HCT116 (cell line): ENCODE measurements around the gene UNC45A. TPM values are rescaled to one million over a fixed set of nuclear protein-coding genes. Genes with fewer than 3 reads are reported as not detected.

Source experiments
- ATAC-seq: fragments of 200-7000 bp; cut with Tn5 transposase; 2 replicates; pipeline ENCODE4 v1.9.1; 2020; ENCODE audit warnings: mild to moderate bottlenecking, moderate library complexity
- BruUV-seq: library from RNA; stranded (reverse); fragments of 400-500 nt; replicated peaks from 2 replicates; lab custom pipeline; 2021; lab: Mats Ljungman, UMichigan
- CTCF ChIA-PET: fragments of 300-600 bp; sonication (Branson Sonifier 250); formaldehyde crosslinking; loops from one replicate; lab custom pipeline; 2021; ENCODE audit warnings: antibody characterized with exemption; lab: Charles Lee
- POLR2A ChIA-PET: fragments of 300-600, 350-600 bp; sonication (Branson Sonifier 250); formaldehyde crosslinking; loops from one replicate; lab custom pipeline; 2021; ENCODE audit warnings: antibody characterized with exemption; lab: Charles Lee
- RAD21 ChIA-PET, 2 experiments: fragments of 300-600 bp; sonication (Branson Sonifier 250); formaldehyde crosslinking; loops; one replicate each; lab custom pipeline; 2023; ENCODE audit warnings: low total read pairs in 2 of 2; ENCODE audit not compliant: uncharacterized antibody in 2 of 2, unreplicated experiment in 2 of 2, low non-redundant PET in 1 of 2; lab: Charles Lee
- DNase-seq: peaks from one replicate; pipeline ENCODE4 v3.0.0-alpha.2; 2010; ENCODE audit warnings: low read depth, low spot score
- H2AFZ ChIP-seq: fragments of 200-600 bp; shearing (Covaris generic), sonication (generic); 2 replicates; pipeline ENCODE4 v1.6.1; 2017; ENCODE audit warnings: low read depth, mixed run types, mixed read lengths, antibody characterized with exemption, low read length; ENCODE audit not compliant: poor library complexity, severe bottlenecking
- H3K27ac ChIP-seq: 2 replicates; pipeline ENCODE4 v1.5.1; 2012; ENCODE audit warnings: low read depth, low read length
- H3K27me3 ChIP-seq: fragments of 200-600 bp; sonication (generic); 2 replicates; pipeline ENCODE4 v1.6.1; 2016; ENCODE audit warnings: mixed run types, low read length, mixed read lengths; ENCODE audit not compliant: insufficient read depth
- H3K36me3 ChIP-seq, 2 experiments: fragments of 200-500 bp in 1 of 2; fragments of 200-600 bp in 1 of 2; sonication (Bioruptor generic) in 1 of 2; sonication (generic) in 1 of 2; 2 replicates each; pipeline versions ENCODE4 v1.5.1 to v1.6.1; 2014 to 2016; ENCODE audit warnings: low read length in 2 of 2, inconsistent platforms in 1 of 2, mixed read lengths in 1 of 2, mixed run types in 1 of 2; ENCODE audit not compliant: insufficient read depth in 2 of 2, control insufficient read depth in 1 of 2
- H3K4me1 ChIP-seq, 2 experiments: fragments of 200-600 bp in 1 of 2; sonication (generic) in 1 of 2; 2 replicates each; pipeline versions ENCODE4 v1.5.1 to v1.6.1; 2012 to 2017; ENCODE audit warnings: low read length in 2 of 2, inconsistent platforms in 1 of 2, mild to moderate bottlenecking in 1 of 2, mixed read lengths in 1 of 2, mixed run types in 1 of 2, moderate library complexity in 1 of 2; ENCODE audit not compliant: insufficient read depth in 2 of 2, control insufficient read depth in 1 of 2
- H3K4me2 ChIP-seq: fragments of 200-600 bp; sonication (generic); 2 replicates; pipeline ENCODE4 v1.6.1; 2017; ENCODE audit warnings: mixed run types, low read length, mixed read lengths
- H3K4me3 ChIP-seq, 2 experiments: fragments of 200-600 bp in 1 of 2; sonication (generic) in 1 of 2; replicated peaks in 1 of 2; 2 replicates each; pipeline ENCODE4 v1.5.1; 2011 to 2016; ENCODE audit warnings: low read length in 2 of 2, control low read depth in 1 of 2, low read depth in 1 of 2, mild to moderate bottlenecking in 1 of 2, mixed read lengths in 1 of 2, mixed run types in 1 of 2
- H3K79me2 ChIP-seq: fragments of 200-600 bp; sonication (generic); 2 replicates; pipeline ENCODE4 v1.6.1; 2017; ENCODE audit warnings: mild to moderate bottlenecking, mixed run types, low read length, moderate library complexity, mixed read lengths; ENCODE audit not compliant: insufficient read depth
- H3K9ac ChIP-seq: fragments of 200-600 bp; sonication (generic); 2 replicates; pipeline ENCODE4 v1.6.1; 2016; ENCODE audit warnings: low read length, mixed read lengths
- H3K9me2 ChIP-seq: fragments of 200-600 bp; sonication (generic), shearing (Covaris generic); 2 replicates; pipeline ENCODE4 v1.6.1; 2017; ENCODE audit warnings: mixed run types, mild to moderate bottlenecking, moderate library complexity; ENCODE audit not compliant: insufficient read depth
- H3K9me3 ChIP-seq, 2 experiments: fragments of 200-500 bp in 1 of 2; fragments of 200-600 bp in 1 of 2; sonication (Bioruptor generic) in 1 of 2; sonication (generic) in 1 of 2; 2 replicates each; pipeline ENCODE4 v1.6.1; 2014 to 2017; ENCODE audit warnings: low read length in 2 of 2, mixed read lengths in 2 of 2, inconsistent platforms in 1 of 2, low read depth in 1 of 2, mild to moderate bottlenecking in 1 of 2, mixed run types in 1 of 2, moderate library complexity in 1 of 2; ENCODE audit not compliant: control insufficient read depth in 1 of 2, insufficient read depth in 1 of 2
- H4K20me1 ChIP-seq: fragments of 200-600 bp; sonication (generic), shearing (Covaris generic); 2 replicates; pipeline ENCODE4 v1.6.1; 2017; ENCODE audit warnings: mixed run types, mild to moderate bottlenecking, moderate library complexity; ENCODE audit not compliant: insufficient read depth
- CBX3 ChIP-seq: IDR thresholded peaks from 2 replicates; pipeline ENCODE4 v1.6.1; 2012; ENCODE audit warnings: low read depth
- CEBPB ChIP-seq: IDR thresholded peaks from 2 replicates; pipeline ENCODE4 v1.6.1; 2012; ENCODE audit warnings: low read depth
- ELF1 ChIP-seq: IDR thresholded peaks from 2 replicates; pipeline ENCODE4 v1.6.1; 2012; ENCODE audit warnings: low read depth, borderline replicate concordance
- FOSL1 ChIP-seq: IDR thresholded peaks from 2 replicates; pipeline ENCODE4 v1.6.1; 2012; ENCODE audit warnings: low read depth
- JUND ChIP-seq: IDR thresholded peaks from 2 replicates; pipeline ENCODE4 v1.6.1; 2012
- SIN3A ChIP-seq: IDR thresholded peaks from 2 replicates; pipeline ENCODE4 v1.6.1; 2012; ENCODE audit warnings: low read depth
- SP1 ChIP-seq: IDR thresholded peaks from 2 replicates; pipeline ENCODE4 v1.6.1; 2012; ENCODE audit warnings: low read depth
- ZFX ChIP-seq: fragments of 450-650 bp; IDR thresholded peaks from 2 replicates; pipeline ENCODE4 v1.6.1; 2017
- intact Hi-C: fragments of 100-400 bp; cut with micrococcal nuclease; formaldehyde crosslinking; loops from 2 replicates; pipeline ENCODE4 v1.10.0; 2022
- total RNA-seq: library from RNA; stranded (reverse); gene quantifications from one replicate; pipeline ENCODE4 v1.2.1, GENCODE V29; 2021; ENCODE audit not compliant: unreplicated experiment
- TF ChIP-seq, protein P1 (sequence below): IDR thresholded peaks from 2 replicates; pipeline ENCODE4 v1.6.1; 2012; ENCODE audit warnings: low read depth
- TF ChIP-seq, protein P2 (sequence below): IDR thresholded peaks from 2 replicates; pipeline ENCODE4 v1.6.1; 2012
- TF ChIP-seq, protein P3 (sequence below): IDR thresholded peaks from 2 replicates; pipeline ENCODE4 v1.6.1; 2012
- TF ChIP-seq, protein P4 (sequence below): IDR thresholded peaks from 2 replicates; pipeline ENCODE4 v1.6.1; 2011; ENCODE audit warnings: mild to moderate bottlenecking, low read length, moderate library complexity; ENCODE audit not compliant: insufficient replicate concordance; ENCODE audit errors: extremely low read depth
- TF ChIP-seq, protein P5 (sequence below), 3 experiments: fragments of 200-600 bp in 1 of 3; sonication (generic) in 1 of 3; IDR thresholded peaks in 2 of 3; conservative IDR thresholded peaks in 1 of 3; 2 replicates each; pipeline ENCODE4 v1.5.1; 2012 to 2017; ENCODE audit warnings: low read depth in 2 of 3, low read length in 2 of 3, antibody characterized with exemption in 1 of 3, borderline replicate concordance in 1 of 3, control low read depth in 1 of 3, mild to moderate bottlenecking in 1 of 3, mixed read lengths in 1 of 3, mixed run types in 1 of 3, moderate library complexity in 1 of 3; ENCODE audit not compliant: insufficient read depth in 1 of 3

Gene UNC45A
- total RNA-seq, 1 experiment from 2014 or later: 95.4 TPM

DNA sequence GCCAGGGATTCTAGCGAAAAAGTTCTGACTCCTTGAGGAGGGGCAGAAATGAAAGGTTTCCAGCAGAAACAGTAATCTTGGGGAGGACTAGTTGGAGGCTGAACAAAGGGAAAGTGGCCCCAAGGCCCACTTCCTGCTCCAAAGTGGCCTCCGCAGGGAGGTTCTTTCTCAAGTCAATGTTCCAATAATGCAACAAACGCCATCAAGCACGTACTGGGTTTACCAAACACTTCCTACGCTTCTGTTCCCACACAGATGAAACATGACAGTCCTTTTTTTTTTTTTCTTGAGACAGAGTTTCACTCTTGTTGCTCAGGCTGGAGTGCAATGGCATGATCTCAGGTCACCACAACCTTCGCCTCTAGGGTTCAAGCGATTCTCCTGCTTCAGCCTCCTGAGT is 10.0 kb downstream of the UNC45A start:
- H2AFZ ChIP-seq: no peak overlapping the region
- H3K4me1 ChIP-seq: peaks cover 0 to 8% of the 10 kb centered on the region in 2 experiments; a peak in 2 of 4 replicates
- no peak overlapping the region for H3K4me2 ChIP-seq
- ChIA-PET RAD21 (no interaction called here), CTCF (interaction anchor here (0.7 to 1.1 kb wide), 2 partner anchors 10 to 91 kb away, joined by 3 to 4 read pairs; partner anchors contain the start of gene UNC45A), POLR2A (no interaction called here)
- no peak for DNase-seq
- TF ChIP-seq SIN3A (no peak), FOSL1 (no peak), CEBPB (no peak), ZFX (no peak), SP1 (no peak), ELF1 (no peak), CBX3 (no peak), JUND (no peak)
- TF ChIP-seq, protein P1, sequence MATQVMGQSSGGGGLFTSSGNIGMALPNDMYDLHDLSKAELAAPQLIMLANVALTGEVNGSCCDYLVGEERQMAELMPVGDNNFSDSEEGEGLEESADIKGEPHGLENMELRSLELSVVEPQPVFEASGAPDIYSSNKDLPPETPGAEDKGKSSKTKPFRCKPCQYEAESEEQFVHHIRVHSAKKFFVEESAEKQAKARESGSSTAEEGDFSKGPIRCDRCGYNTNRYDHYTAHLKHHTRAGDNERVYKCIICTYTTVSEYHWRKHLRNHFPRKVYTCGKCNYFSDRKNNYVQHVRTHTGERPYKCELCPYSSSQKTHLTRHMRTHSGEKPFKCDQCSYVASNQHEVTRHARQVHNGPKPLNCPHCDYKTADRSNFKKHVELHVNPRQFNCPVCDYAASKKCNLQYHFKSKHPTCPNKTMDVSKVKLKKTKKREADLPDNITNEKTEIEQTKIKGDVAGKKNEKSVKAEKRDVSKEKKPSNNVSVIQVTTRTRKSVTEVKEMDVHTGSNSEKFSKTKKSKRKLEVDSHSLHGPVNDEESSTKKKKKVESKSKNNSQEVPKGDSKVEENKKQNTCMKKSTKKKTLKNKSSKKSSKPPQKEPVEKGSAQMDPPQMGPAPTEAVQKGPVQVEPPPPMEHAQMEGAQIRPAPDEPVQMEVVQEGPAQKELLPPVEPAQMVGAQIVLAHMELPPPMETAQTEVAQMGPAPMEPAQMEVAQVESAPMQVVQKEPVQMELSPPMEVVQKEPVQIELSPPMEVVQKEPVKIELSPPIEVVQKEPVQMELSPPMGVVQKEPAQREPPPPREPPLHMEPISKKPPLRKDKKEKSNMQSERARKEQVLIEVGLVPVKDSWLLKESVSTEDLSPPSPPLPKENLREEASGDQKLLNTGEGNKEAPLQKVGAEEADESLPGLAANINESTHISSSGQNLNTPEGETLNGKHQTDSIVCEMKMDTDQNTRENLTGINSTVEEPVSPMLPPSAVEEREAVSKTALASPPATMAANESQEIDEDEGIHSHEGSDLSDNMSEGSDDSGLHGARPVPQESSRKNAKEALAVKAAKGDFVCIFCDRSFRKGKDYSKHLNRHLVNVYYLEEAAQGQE: no peak
- TF ChIP-seq, protein P2, sequence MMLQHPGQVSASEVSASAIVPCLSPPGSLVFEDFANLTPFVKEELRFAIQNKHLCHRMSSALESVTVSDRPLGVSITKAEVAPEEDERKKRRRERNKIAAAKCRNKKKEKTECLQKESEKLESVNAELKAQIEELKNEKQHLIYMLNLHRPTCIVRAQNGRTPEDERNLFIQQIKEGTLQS: no peak
- TF ChIP-seq, protein P3, sequence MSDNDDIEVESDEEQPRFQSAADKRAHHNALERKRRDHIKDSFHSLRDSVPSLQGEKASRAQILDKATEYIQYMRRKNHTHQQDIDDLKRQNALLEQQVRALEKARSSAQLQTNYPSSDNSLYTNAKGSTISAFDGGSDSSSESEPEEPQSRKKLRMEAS: no peak
- TF ChIP-seq, protein P4, sequence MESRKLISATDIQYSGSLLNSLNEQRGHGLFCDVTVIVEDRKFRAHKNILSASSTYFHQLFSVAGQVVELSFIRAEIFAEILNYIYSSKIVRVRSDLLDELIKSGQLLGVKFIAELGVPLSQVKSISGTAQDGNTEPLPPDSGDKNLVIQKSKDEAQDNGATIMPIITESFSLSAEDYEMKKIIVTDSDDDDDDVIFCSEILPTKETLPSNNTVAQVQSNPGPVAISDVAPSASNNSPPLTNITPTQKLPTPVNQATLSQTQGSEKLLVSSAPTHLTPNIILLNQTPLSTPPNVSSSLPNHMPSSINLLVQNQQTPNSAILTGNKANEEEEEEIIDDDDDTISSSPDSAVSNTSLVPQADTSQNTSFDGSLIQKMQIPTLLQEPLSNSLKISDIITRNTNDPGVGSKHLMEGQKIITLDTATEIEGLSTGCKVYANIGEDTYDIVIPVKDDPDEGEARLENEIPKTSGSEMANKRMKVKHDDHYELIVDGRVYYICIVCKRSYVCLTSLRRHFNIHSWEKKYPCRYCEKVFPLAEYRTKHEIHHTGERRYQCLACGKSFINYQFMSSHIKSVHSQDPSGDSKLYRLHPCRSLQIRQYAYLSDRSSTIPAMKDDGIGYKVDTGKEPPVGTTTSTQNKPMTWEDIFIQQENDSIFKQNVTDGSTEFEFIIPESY: no peak
- TF ChIP-seq, protein P5, sequence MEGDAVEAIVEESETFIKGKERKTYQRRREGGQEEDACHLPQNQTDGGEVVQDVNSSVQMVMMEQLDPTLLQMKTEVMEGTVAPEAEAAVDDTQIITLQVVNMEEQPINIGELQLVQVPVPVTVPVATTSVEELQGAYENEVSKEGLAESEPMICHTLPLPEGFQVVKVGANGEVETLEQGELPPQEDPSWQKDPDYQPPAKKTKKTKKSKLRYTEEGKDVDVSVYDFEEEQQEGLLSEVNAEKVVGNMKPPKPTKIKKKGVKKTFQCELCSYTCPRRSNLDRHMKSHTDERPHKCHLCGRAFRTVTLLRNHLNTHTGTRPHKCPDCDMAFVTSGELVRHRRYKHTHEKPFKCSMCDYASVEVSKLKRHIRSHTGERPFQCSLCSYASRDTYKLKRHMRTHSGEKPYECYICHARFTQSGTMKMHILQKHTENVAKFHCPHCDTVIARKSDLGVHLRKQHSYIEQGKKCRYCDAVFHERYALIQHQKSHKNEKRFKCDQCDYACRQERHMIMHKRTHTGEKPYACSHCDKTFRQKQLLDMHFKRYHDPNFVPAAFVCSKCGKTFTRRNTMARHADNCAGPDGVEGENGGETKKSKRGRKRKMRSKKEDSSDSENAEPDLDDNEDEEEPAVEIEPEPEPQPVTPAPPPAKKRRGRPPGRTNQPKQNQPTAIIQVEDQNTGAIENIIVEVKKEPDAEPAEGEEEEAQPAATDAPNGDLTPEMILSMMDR (IDR thresholded peaks at IDR 0.05 in 2 of 3, conservative IDR thresholded peaks at IDR 0.05 in 1 of 3; ENCODE audit: borderline replicate concordance in 1 of 3, insufficient read depth in 1 of 3, low read depth in 2 of 3, low read length in 2 of 3): no peak
- no peaks in the 10 kb centered on the region for H3K9me2 ChIP-seq
- no peak overlapping the region for H3K9ac ChIP-seq
- H3K79me2 ChIP-seq: no peaks in the 10 kb centered on the region
- no peak for ATAC-seq
- H3K9me3 ChIP-seq: no peaks in the 10 kb centered on the region
- intact Hi-C loops: no loop called here
- no peak overlapping the region for H3K4me3 ChIP-seq
- H3K36me3 ChIP-seq: peaks cover 40 to 43% of the 10 kb centered on the region in 2 experiments
- BruUV-seq: no TSS peak
- H3K27me3 ChIP-seq: no peaks in the 10 kb centered on the region
- no peaks in the 10 kb centered on the region for H4K20me1 ChIP-seq
- H3K27ac ChIP-seq: no peak overlapping the region
